Panc1 (cell line): ENCODE results near the gene UBE3B. TPM values are rescaled to one million over a fixed set of nuclear protein-coding genes. Genes with fewer than 3 reads are reported as not detected.

ENCODE experiments used
- ATAC-seq: fragments of 200-7000 bp; cut with Tn5 transposase; 2 replicates; pipeline ENCODE4 v1.9.1; 2020; ENCODE audit warnings: mild to moderate bottlenecking, moderate library complexity
- BruUV-seq: library from RNA; stranded (reverse); fragments of 400-500 nt; replicated peaks from 2 replicates; lab custom pipeline; 2021; lab: Mats Ljungman, UMichigan
- CTCF ChIA-PET: fragments of 300-600 bp; sonication (Branson Sonifier 250); formaldehyde crosslinking; loops from one replicate; lab custom pipeline; 2022; ENCODE audit warnings: antibody characterized with exemption; lab: Charles Lee
- POLR2A ChIA-PET: fragments of 300-600 bp; sonication (Branson Sonifier 250); formaldehyde crosslinking; loops from one replicate; lab custom pipeline; 2022; ENCODE audit warnings: antibody characterized with exemption; lab: Charles Lee
- DNase-seq: peaks from one replicate; pipeline ENCODE4 v3.0.0-alpha.2; 2010; ENCODE audit warnings: low read depth, low spot score
- H3K27ac ChIP-seq: 2 replicates; pipeline ENCODE4 v1.5.1; 2011; ENCODE audit warnings: mild to moderate bottlenecking, low read length, inconsistent platforms
- H3K27me3 ChIP-seq: fragments of 200-500 bp; sonication (Bioruptor generic); 2 replicates; pipeline ENCODE4 v1.6.0; 2014; ENCODE audit warnings: low read length, inconsistent platforms; ENCODE audit not compliant: control insufficient read depth, insufficient read depth
- H3K36me3 ChIP-seq: fragments of 200-500 bp; sonication (Bioruptor generic); 2 replicates; pipeline ENCODE4 v1.5.1; 2014; ENCODE audit warnings: inconsistent platforms, mild to moderate bottlenecking, low read length, moderate library complexity; ENCODE audit not compliant: control insufficient read depth, insufficient read depth
- H3K4me1 ChIP-seq: 2 replicates; pipeline ENCODE4 v1.5.1; 2011; ENCODE audit warnings: inconsistent platforms, mild to moderate bottlenecking, low read length, moderate library complexity; ENCODE audit not compliant: control insufficient read depth, insufficient read depth
- H3K4me3 ChIP-seq, 2 experiments: 2 replicates each; pipeline ENCODE4 v1.5.1; 2011 to 2012; ENCODE audit warnings: low read depth in 2 of 2, low read length in 2 of 2, mild to moderate bottlenecking in 2 of 2, inconsistent platforms in 1 of 2, moderate library complexity in 1 of 2
- H3K9me3 ChIP-seq: fragments of 200-500 bp; sonication (Bioruptor generic); 2 replicates; pipeline ENCODE4 v1.5.1; 2014; ENCODE audit warnings: low read depth, mild to moderate bottlenecking, inconsistent platforms, low read length, moderate library complexity; ENCODE audit not compliant: control insufficient read depth, insufficient read depth
- POLR2AphosphoS5 ChIP-seq: IDR thresholded peaks from 2 replicates; pipeline ENCODE4 v1.6.1; 2012; ENCODE audit warnings: mild to moderate bottlenecking, low read depth, low read length, moderate library complexity
- SIN3A ChIP-seq: IDR thresholded peaks from 2 replicates; pipeline ENCODE4 v1.6.1; 2012; ENCODE audit warnings: low read depth, mild to moderate bottlenecking, low read length, moderate library complexity, borderline replicate concordance; ENCODE audit not compliant: insufficient read depth
- TCF7L2 ChIP-seq: IDR thresholded peaks from 2 replicates; pipeline ENCODE4 v1.6.1; 2011; ENCODE audit warnings: mild to moderate bottlenecking, low read depth, low read length, inconsistent platforms
- in situ Hi-C: cut with HindIII; loops from 2 replicates; pipeline ENCODE4 v1.10.0; 2016; ENCODE audit warnings: low sequenced_read_pairs, low pct_unique_long_range_greater_than_20kb
- intact Hi-C: fragments of 100-400 bp; cut with micrococcal nuclease; formaldehyde crosslinking; loops from one replicate; pipeline ENCODE4 v1.10.0; 2022; ENCODE audit not compliant: unreplicated experiment
- total RNA-seq: library from RNA; stranded (reverse); gene quantifications from one replicate; pipeline ENCODE4 v1.2.1, GENCODE V29; 2021; ENCODE audit not compliant: unreplicated experiment
- TF ChIP-seq, protein P1 (sequence below): fragments of 450-650 bp; IDR thresholded peaks from 2 replicates; pipeline ENCODE4 v1.5.1; 2017; ENCODE audit warnings: mild to moderate bottlenecking
- TF ChIP-seq, protein P2 (sequence below), 2 experiments: IDR thresholded peaks; 2 replicates each; pipeline ENCODE4 v1.6.1; 2011 to 2012; ENCODE audit warnings: low read depth in 2 of 2, control low read depth in 1 of 2, low read length in 1 of 2, mild to moderate bottlenecking in 1 of 2, moderate library complexity in 1 of 2; ENCODE audit not compliant: insufficient read depth in 1 of 2

Gene UBE3B
- total RNA-seq, 1 experiment from 2014 or later = 38.9 TPM

DNA sequence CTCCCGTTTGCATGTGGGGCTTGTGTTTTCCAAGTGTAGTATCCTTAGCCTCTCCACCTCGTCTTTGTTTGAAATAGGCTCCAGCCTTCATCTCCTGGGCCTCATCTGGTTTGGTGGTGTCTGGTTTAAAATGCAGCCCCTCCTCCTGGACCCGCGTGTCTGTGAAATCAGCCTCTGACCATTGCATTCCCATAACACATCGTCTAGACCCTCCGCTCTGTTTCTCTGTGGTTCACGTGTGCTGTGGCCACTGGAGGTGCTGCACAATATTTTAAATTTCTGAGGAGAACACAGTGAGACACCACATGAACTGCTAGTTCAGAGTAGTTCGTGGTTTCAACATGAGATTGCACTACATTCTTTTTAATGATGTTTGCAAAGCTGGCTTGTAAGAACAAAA lies 35.6 kb downstream of the UBE3B start:
- in situ Hi-C loops = no loop called here
- BruUV-seq = no TSS peak
- Histone ChIP-seq H3K4me3 (no peak overlapping the region), H3K9me3 (no peaks in the 10 kb centered on the region), H3K27me3 (no peaks in the 10 kb centered on the region), H3K36me3 (peaks cover 2% of the 10 kb centered on the region; the same call in 1 of the 2 replicates), H3K4me1 (no peaks in the 10 kb centered on the region), H3K27ac (no peak overlapping the region)
- intact Hi-C loops = no loop called here
- POLR2A ChIA-PET = no interaction called here
- DNase-seq = no peak
- TF ChIP-seq SIN3A (no peak), POLR2AphosphoS5 (no peak), TCF7L2 (no peak)
- TF ChIP-seq, protein P1, sequence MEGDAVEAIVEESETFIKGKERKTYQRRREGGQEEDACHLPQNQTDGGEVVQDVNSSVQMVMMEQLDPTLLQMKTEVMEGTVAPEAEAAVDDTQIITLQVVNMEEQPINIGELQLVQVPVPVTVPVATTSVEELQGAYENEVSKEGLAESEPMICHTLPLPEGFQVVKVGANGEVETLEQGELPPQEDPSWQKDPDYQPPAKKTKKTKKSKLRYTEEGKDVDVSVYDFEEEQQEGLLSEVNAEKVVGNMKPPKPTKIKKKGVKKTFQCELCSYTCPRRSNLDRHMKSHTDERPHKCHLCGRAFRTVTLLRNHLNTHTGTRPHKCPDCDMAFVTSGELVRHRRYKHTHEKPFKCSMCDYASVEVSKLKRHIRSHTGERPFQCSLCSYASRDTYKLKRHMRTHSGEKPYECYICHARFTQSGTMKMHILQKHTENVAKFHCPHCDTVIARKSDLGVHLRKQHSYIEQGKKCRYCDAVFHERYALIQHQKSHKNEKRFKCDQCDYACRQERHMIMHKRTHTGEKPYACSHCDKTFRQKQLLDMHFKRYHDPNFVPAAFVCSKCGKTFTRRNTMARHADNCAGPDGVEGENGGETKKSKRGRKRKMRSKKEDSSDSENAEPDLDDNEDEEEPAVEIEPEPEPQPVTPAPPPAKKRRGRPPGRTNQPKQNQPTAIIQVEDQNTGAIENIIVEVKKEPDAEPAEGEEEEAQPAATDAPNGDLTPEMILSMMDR = no peak
- TF ChIP-seq, protein P2, sequence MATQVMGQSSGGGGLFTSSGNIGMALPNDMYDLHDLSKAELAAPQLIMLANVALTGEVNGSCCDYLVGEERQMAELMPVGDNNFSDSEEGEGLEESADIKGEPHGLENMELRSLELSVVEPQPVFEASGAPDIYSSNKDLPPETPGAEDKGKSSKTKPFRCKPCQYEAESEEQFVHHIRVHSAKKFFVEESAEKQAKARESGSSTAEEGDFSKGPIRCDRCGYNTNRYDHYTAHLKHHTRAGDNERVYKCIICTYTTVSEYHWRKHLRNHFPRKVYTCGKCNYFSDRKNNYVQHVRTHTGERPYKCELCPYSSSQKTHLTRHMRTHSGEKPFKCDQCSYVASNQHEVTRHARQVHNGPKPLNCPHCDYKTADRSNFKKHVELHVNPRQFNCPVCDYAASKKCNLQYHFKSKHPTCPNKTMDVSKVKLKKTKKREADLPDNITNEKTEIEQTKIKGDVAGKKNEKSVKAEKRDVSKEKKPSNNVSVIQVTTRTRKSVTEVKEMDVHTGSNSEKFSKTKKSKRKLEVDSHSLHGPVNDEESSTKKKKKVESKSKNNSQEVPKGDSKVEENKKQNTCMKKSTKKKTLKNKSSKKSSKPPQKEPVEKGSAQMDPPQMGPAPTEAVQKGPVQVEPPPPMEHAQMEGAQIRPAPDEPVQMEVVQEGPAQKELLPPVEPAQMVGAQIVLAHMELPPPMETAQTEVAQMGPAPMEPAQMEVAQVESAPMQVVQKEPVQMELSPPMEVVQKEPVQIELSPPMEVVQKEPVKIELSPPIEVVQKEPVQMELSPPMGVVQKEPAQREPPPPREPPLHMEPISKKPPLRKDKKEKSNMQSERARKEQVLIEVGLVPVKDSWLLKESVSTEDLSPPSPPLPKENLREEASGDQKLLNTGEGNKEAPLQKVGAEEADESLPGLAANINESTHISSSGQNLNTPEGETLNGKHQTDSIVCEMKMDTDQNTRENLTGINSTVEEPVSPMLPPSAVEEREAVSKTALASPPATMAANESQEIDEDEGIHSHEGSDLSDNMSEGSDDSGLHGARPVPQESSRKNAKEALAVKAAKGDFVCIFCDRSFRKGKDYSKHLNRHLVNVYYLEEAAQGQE (IDR thresholded peaks at IDR 0.05; ENCODE audit: insufficient read depth in 1 of 2, low read depth in 2 of 2, low read length in 1 of 2) = no peak
- no peak for ATAC-seq
- CTCF ChIA-PET = no interaction called here

DNA sequence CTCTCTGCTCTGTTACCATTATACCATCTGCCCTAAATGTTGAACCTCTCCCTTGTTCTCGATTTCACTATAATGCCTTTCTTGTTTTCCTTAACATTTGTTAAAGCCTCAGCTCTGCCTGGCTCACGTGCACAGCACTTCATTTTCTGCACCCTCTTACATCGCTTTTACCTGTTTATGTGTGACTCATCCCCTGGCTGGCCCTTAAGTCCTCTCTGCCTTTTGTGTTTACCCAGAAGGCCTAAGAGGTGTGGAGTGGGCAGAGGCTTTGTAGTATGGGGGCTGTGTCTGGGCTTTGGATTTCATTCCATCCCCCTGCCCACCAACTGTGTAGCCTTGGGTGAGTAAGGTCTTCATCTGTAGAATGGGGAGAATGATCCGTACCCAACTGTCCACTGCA lies 36.5 kb downstream of the UBE3B start:
- no peak for DNase-seq
- no peak overlapping the region for H3K27ac ChIP-seq
- no peaks in the 10 kb centered on the region for H3K9me3 ChIP-seq
- H3K27me3 ChIP-seq = no peaks in the 10 kb centered on the region
- ChIA-PET POLR2A (no interaction called here), CTCF (no interaction called here)
- BruUV-seq = no TSS peak
- no peak overlapping the region for H3K4me3 ChIP-seq
- H3K4me1 ChIP-seq = no peaks in the 10 kb centered on the region
- in situ Hi-C loops (no loop called here), intact Hi-C loops (no loop called here)
- peaks cover 2% of the 10 kb centered on the region; the same call in 1 of the 2 replicates for H3K36me3 ChIP-seq
- no peak for ATAC-seq
- no peak for TF ChIP-seq SIN3A
- TF ChIP-seq, protein P2 (IDR thresholded peaks at IDR 0.05; ENCODE audit: insufficient read depth in 1 of 2, low read depth in 2 of 2, low read length in 1 of 2) = no peak
